ENCODE measurements around the gene CREB3L2.

CREB3L2 gene

GRCh38 chr7:137953043-137953664, 48.7 kb downstream of the CREB3L2 start:
- in situ Hi-C loops (cut with MboI; ENCODE audit: low sequenced_read_pairs, unreplicated experiment): no loop called here
- DNase-seq (ENCODE audit: low spot score): no peak

DNA sequence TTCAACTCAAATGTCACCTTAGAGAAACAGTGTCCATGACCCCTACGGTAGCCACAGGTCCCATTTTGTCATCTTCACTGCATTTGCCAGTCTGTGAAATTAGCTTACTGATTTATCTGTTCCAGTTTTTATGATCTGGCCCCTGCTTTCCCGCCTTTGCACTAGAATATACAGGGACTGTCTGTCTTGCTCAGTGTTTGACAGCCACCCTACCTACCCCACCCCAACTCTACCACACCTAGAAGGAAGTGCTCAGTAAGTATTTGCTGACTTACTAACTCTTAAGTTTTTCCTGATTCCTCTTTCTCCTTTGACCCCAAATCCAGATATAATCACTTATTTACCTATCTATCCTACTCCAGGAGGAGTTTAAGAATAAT, 49.5 kb downstream of the CREB3L2 start:
- DNase-seq (ENCODE audit: low spot score): no peak
- TF ChIP-seq, protein P1, sequence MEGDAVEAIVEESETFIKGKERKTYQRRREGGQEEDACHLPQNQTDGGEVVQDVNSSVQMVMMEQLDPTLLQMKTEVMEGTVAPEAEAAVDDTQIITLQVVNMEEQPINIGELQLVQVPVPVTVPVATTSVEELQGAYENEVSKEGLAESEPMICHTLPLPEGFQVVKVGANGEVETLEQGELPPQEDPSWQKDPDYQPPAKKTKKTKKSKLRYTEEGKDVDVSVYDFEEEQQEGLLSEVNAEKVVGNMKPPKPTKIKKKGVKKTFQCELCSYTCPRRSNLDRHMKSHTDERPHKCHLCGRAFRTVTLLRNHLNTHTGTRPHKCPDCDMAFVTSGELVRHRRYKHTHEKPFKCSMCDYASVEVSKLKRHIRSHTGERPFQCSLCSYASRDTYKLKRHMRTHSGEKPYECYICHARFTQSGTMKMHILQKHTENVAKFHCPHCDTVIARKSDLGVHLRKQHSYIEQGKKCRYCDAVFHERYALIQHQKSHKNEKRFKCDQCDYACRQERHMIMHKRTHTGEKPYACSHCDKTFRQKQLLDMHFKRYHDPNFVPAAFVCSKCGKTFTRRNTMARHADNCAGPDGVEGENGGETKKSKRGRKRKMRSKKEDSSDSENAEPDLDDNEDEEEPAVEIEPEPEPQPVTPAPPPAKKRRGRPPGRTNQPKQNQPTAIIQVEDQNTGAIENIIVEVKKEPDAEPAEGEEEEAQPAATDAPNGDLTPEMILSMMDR (IDR thresholded peaks at IDR 0.05; ENCODE audit: borderline replicate concordance, control extremely low read depth, extremely low read depth, insufficient read depth, missing control alignments): no peak
- in situ Hi-C loops (cut with MboI; ENCODE audit: low sequenced_read_pairs, unreplicated experiment): no loop called here

More at GRCh38 chr7:137953043-137953664, 48.7 kb downstream of the CREB3L2 start:
- TF ChIP-seq, protein P1 (IDR thresholded peaks at IDR 0.05; ENCODE audit: borderline replicate concordance, control extremely low read depth, extremely low read depth, insufficient read depth, missing control alignments): no peak

DNA sequence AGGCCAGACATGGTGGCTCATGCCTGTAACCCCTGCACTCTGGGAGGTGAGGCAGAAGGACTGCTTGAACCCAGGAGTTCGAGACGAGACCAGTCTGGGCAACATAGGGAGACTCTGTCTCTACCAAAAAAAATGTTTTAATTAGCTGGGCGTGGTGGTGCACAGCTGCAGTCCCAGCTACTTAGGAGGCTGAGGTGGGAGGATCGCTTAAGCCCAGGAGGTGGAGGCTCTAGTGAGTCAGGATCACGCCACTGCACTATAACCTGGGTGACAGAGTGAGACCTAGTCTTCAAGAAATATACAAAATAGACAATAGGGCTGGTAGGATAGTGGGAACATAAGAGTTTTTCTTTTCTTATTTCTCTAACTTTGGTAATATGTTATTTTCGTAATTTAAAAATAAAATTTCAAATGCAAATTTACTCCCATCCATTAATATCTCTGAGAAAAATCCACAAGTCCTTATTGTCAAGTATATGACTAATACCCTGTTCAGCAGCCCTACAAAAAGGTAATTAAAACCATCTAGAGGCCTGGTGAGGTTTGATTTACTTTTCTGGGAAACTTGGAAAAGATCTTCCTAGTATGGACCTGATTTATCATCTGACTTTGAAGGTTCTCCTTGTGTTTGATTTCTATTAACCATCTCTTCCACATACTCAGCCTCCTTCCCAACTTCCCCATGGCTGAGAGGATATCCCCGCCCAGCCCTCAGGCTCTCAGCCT, 50.0 kb downstream of the CREB3L2 start:
- TF ChIP-seq, protein P1 (IDR thresholded peaks at IDR 0.05; ENCODE audit: borderline replicate concordance, control extremely low read depth, extremely low read depth, insufficient read depth, missing control alignments): no peak
- DNase-seq (ENCODE audit: low spot score): no peak
- in situ Hi-C loops (cut with MboI; ENCODE audit: low sequenced_read_pairs, unreplicated experiment): no loop called here

- in situ Hi-C loops (cut with MboI; ENCODE audit: low sequenced_read_pairs, unreplicated experiment): no loop called here
- no peak for DNase-seq (ENCODE audit: low spot score)
- TF ChIP-seq, protein P1 (IDR thresholded peaks at IDR 0.05; ENCODE audit: borderline replicate concordance, control extremely low read depth, extremely low read depth, insufficient read depth, missing control alignments): no peak
These were observed 50.9 kb downstream of the CREB3L2 start for GRCh38 chr7:137950967-137951366.

- in situ Hi-C loops (cut with MboI; ENCODE audit: low sequenced_read_pairs, unreplicated experiment): no loop called here
- DNase-seq (ENCODE audit: low spot score): no peak
- TF ChIP-seq, protein P1 (IDR thresholded peaks at IDR 0.05; ENCODE audit: borderline replicate concordance, control extremely low read depth, extremely low read depth, insufficient read depth, missing control alignments): no peak
These were observed 51.6 kb downstream of the CREB3L2 start for GRCh38 chr7:137950263-137950621.

DNA sequence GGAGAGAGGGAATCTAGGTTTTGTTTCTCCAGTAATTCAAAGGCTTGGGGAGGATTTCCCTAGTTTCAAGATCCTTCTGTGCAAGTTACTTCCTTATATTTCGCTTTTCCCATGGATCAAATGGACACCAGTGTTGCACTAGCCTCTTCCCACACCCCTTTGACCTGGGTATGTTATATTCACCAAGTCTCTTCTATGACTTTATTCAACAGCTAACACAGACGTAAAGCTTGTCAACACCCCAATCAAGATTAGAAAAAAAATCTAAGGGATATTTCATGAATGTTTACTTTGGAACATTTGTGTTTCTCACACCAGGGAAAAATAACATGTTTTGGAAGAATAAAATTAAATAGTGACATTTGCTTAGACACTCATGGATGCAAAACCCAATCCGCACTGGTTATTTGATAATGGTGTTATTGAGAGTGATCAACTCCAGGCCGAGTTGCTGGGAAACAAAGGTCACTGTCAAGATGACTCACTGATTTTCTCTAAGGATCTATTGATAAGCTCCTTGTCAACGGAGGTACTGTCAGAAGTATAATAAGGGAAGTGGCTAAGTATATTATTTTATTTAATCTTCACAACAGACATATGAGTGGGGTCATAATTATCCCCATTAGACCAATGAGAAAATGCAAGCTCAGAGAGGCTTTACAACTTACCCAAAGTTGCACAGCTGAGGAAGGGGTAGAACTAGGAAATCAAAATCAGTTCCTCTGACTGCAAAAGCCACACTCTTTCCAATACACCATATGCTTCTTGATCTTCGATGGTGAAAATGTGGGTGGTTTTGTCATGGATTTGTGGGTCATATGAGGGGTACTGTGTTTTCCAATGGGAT, 52.2 kb downstream of the CREB3L2 start:
- in situ Hi-C loops (cut with MboI; ENCODE audit: low sequenced_read_pairs, unreplicated experiment): no loop called here
- TF ChIP-seq, protein P1 (IDR thresholded peaks at IDR 0.05; ENCODE audit: borderline replicate concordance, control extremely low read depth, extremely low read depth, insufficient read depth, missing control alignments): no peak
- DNase-seq (ENCODE audit: low spot score): no peak

Data from GM13976 (cell line).